Stimulated activated naive CD8-positive, alpha-beta T cell treated with anti-CD3 and anti-CD28 coated beads, Interleukin-15, Interleukin-2, amounts not matched to agents 100 ng/mL and 50 ng/mL, for 24 hours (primary cell): ENCODE measurements around the gene TSNAXIP1.
A peak's percentile ranks its signal among the peaks of the same experiment; 100 is the strongest.

ENCODE experiments used
- H3K27ac Mint-ChIP-seq: one replicate; pipeline ENCODE4 v1.8.0; 2021; ENCODE audit warnings: mild to moderate bottlenecking, mixed read lengths
- H3K27me3 Mint-ChIP-seq: one replicate; pipeline ENCODE4 v1.8.0; 2021; ENCODE audit warnings: mixed read lengths
- H3K36me3 Mint-ChIP-seq: one replicate; pipeline ENCODE4 v1.8.0; 2021; ENCODE audit warnings: low read depth, mixed read lengths
- H3K4me1 Mint-ChIP-seq: one replicate; pipeline ENCODE4 v1.8.0; 2021; ENCODE audit warnings: low read depth, mixed read lengths
- H3K4me3 Mint-ChIP-seq: one replicate; pipeline ENCODE4 v1.8.0; 2021; ENCODE audit warnings: mild to moderate bottlenecking, mixed read lengths
- H3K9me3 Mint-ChIP-seq: one replicate; pipeline ENCODE4 v1.8.0; 2021; ENCODE audit warnings: mixed read lengths

TSNAXIP1 gene

GRCh38 chr16:67806428-67807147 is at the start of gene TSNAXIP1, which contains the start of gene RANBP10:
TSS of gene TSNAXIP1 (plus strand) at chr16:67806889. CDS start at chr16:67807150, 261 bp downstream.
TSS of gene RANBP10 (minus strand) at chr16:67806560. CDS start at chr16:67806536, 24 bp downstream.
- Mint-ChIP-seq H3K4me3 (peak within 1 kb of the TSS; percentile 95), H3K27me3 (no peaks in the 10 kb centered on the region), H3K9me3 (no peaks in the 10 kb centered on the region), H3K4me1 (peaks cover 43% of the 10 kb centered on the region), H3K27ac (peak within 1 kb of the TSS; percentile 96), H3K36me3 (peaks cover 32% of the 10 kb centered on the region)

GRCh38 chr16:67758006-67758405 is 48.7 kb upstream of the TSNAXIP1 start:
- no peaks in the 10 kb centered on the region for H3K27me3 Mint-ChIP-seq
- H3K36me3 Mint-ChIP-seq = peaks cover 12% of the 10 kb centered on the region
- no peaks in the 10 kb centered on the region for H3K9me3 Mint-ChIP-seq
- H3K27ac Mint-ChIP-seq = no peak overlapping the region
- H3K4me3 Mint-ChIP-seq = no peak overlapping the region
- H3K4me1 Mint-ChIP-seq = peaks cover 10% of the 10 kb centered on the region

- Mint-ChIP-seq H3K4me1 (peaks cover 10% of the 10 kb centered on the region), H3K4me3 (no peak overlapping the region), H3K27ac (no peak overlapping the region), H3K36me3 (peaks cover 9% of the 10 kb centered on the region), H3K9me3 (no peaks in the 10 kb centered on the region), H3K27me3 (no peaks in the 10 kb centered on the region)
These were observed 47.7 kb upstream of the TSNAXIP1 start for GRCh38 chr16:67758966-67759365.

- peaks cover 10% of the 10 kb centered on the region for H3K4me1 Mint-ChIP-seq
- H3K27me3 Mint-ChIP-seq = no peaks in the 10 kb centered on the region
These were observed 46.3 kb upstream of the TSNAXIP1 start for GRCh38 chr16:67760206-67760955.

GRCh38 chr16:67760956-67761230 is 45.8 kb upstream of the TSNAXIP1 start:
- H3K36me3 Mint-ChIP-seq = peaks cover 13% of the 10 kb centered on the region
- peaks cover 7% of the 10 kb centered on the region for H3K4me1 Mint-ChIP-seq
- H3K27ac Mint-ChIP-seq = no peak overlapping the region
- no peaks in the 10 kb centered on the region for H3K9me3 Mint-ChIP-seq
- H3K4me3 Mint-ChIP-seq = no peak overlapping the region
- no peaks in the 10 kb centered on the region for H3K27me3 Mint-ChIP-seq

More at GRCh38 chr16:67760206-67760955, 46.3 kb upstream of the TSNAXIP1 start:
- no peak overlapping the region for H3K4me3 Mint-ChIP-seq
- peaks cover 13% of the 10 kb centered on the region for H3K36me3 Mint-ChIP-seq
- H3K9me3 Mint-ChIP-seq = no peaks in the 10 kb centered on the region
- H3K27ac Mint-ChIP-seq = peak overlapping the region; percentile 31

GRCh38 chr16:67761924-67762323 is 44.8 kb upstream of the TSNAXIP1 start:
- Mint-ChIP-seq H3K27me3 (no peaks in the 10 kb centered on the region), H3K27ac (no peak overlapping the region), H3K4me3 (no peak overlapping the region), H3K36me3 (peaks cover 22% of the 10 kb centered on the region), H3K9me3 (no peaks in the 10 kb centered on the region), H3K4me1 (peaks cover 6% of the 10 kb centered on the region)

- Mint-ChIP-seq H3K36me3 (peaks cover 22% of the 10 kb centered on the region), H3K27ac (no peak overlapping the region), H3K4me1 (peaks cover 6% of the 10 kb centered on the region), H3K4me3 (no peak overlapping the region), H3K27me3 (no peaks in the 10 kb centered on the region), H3K9me3 (no peaks in the 10 kb centered on the region)
These were observed 44.3 kb upstream of the TSNAXIP1 start for GRCh38 chr16:67762385-67762784.

- Mint-ChIP-seq H3K27me3 (no peaks in the 10 kb centered on the region), H3K9me3 (no peaks in the 10 kb centered on the region), H3K36me3 (peaks cover 22% of the 10 kb centered on the region), H3K4me1 (peaks cover 6% of the 10 kb centered on the region), H3K27ac (no peak overlapping the region), H3K4me3 (no peak overlapping the region)
These were observed 43.6 kb upstream of the TSNAXIP1 start for GRCh38 chr16:67763066-67763465.

GRCh38 chr16:67764158-67764667 is 42.5 kb upstream of the TSNAXIP1 start:
- Mint-ChIP-seq H3K27ac (no peak overlapping the region), H3K27me3 (no peaks in the 10 kb centered on the region), H3K36me3 (peaks cover 19% of the 10 kb centered on the region), H3K4me1 (peaks cover 6% of the 10 kb centered on the region), H3K4me3 (no peak overlapping the region), H3K9me3 (no peaks in the 10 kb centered on the region)

GRCh38 chr16:67766291-67766690 is 40.4 kb upstream of the TSNAXIP1 start:
- no peaks in the 10 kb centered on the region for H3K9me3 Mint-ChIP-seq
- no peaks in the 10 kb centered on the region for H3K4me1 Mint-ChIP-seq
- H3K36me3 Mint-ChIP-seq = peaks cover 25% of the 10 kb centered on the region
- H3K27me3 Mint-ChIP-seq = no peaks in the 10 kb centered on the region
- no peak overlapping the region for H3K27ac Mint-ChIP-seq
- H3K4me3 Mint-ChIP-seq = no peak overlapping the region

GRCh38 chr16:67767953-67768352 is 38.7 kb upstream of the TSNAXIP1 start:
- Mint-ChIP-seq H3K4me3 (no peak overlapping the region), H3K9me3 (no peaks in the 10 kb centered on the region), H3K4me1 (no peaks in the 10 kb centered on the region), H3K27ac (no peak overlapping the region), H3K36me3 (peaks cover 29% of the 10 kb centered on the region), H3K27me3 (no peaks in the 10 kb centered on the region)

GRCh38 chr16:67770346-67770991 is 36.2 kb upstream of the TSNAXIP1 start:
- Mint-ChIP-seq H3K4me3 (no peak overlapping the region), H3K4me1 (no peaks in the 10 kb centered on the region), H3K9me3 (no peaks in the 10 kb centered on the region), H3K27ac (no peak overlapping the region), H3K27me3 (no peaks in the 10 kb centered on the region), H3K36me3 (peaks cover 28% of the 10 kb centered on the region)

GRCh38 chr16:67773099-67773498 is 33.6 kb upstream of the TSNAXIP1 start:
- Mint-ChIP-seq H3K4me1 (no peaks in the 10 kb centered on the region), H3K27ac (no peak overlapping the region), H3K27me3 (no peaks in the 10 kb centered on the region), H3K9me3 (no peaks in the 10 kb centered on the region), H3K36me3 (peaks cover 22% of the 10 kb centered on the region), H3K4me3 (no peak overlapping the region)

- H3K27ac Mint-ChIP-seq = no peak overlapping the region
- no peaks in the 10 kb centered on the region for H3K9me3 Mint-ChIP-seq
- H3K4me1 Mint-ChIP-seq = no peaks in the 10 kb centered on the region
- H3K27me3 Mint-ChIP-seq = no peaks in the 10 kb centered on the region
- no peak overlapping the region for H3K4me3 Mint-ChIP-seq
- H3K36me3 Mint-ChIP-seq = peaks cover 22% of the 10 kb centered on the region
These were observed 32.9 kb upstream of the TSNAXIP1 start for GRCh38 chr16:67773569-67774456.
